ENCODE data around the gene MTCH1. TPM values are rescaled to one million over a fixed set of nuclear protein-coding genes. Genes with fewer than 3 reads are reported as not detected.

MTCH1 gene
- total RNA-seq, 1 donor from 2014 or later: 180 TPM

GRCh38 chr6:36971921-36972673 is 13.9 kb downstream of the MTCH1 start:
- Mint-ChIP-seq H3K27me3 (ENCODE audit: unreplicated experiment) (no peaks in the 10 kb centered on the region), H3K9me3 (ENCODE audit: unreplicated experiment) (no peaks in the 10 kb centered on the region), H3K36me3 (ENCODE audit: unreplicated experiment) (peaks cover 65% of the 10 kb centered on the region), H3K27ac (ENCODE audit: unreplicated experiment) (no peak overlapping the region), H3K4me3 (ENCODE audit: unreplicated experiment) (no peak overlapping the region), H3K4me1 (ENCODE audit: unreplicated experiment) (peaks cover 6% of the 10 kb centered on the region)
- TF ChIP-seq CTCF (IDR thresholded peaks at IDR 0.05): no peak
- no peak for DNase-seq (ENCODE audit: extremely low spot score, unreplicated experiment)

GRCh38 chr6:36970892-36971842 is 14.8 kb downstream of the MTCH1 start:
- no peak overlapping the region for H3K4me3 Mint-ChIP-seq (ENCODE audit: unreplicated experiment)
- H3K4me1 Mint-ChIP-seq (ENCODE audit: unreplicated experiment): peaks cover 6% of the 10 kb centered on the region
- no peak for DNase-seq (ENCODE audit: extremely low spot score, unreplicated experiment)
- no peak for TF ChIP-seq CTCF (IDR thresholded peaks at IDR 0.05)
- no peak overlapping the region for H3K27ac Mint-ChIP-seq (ENCODE audit: unreplicated experiment)
- H3K9me3 Mint-ChIP-seq (ENCODE audit: unreplicated experiment): no peaks in the 10 kb centered on the region
- H3K27me3 Mint-ChIP-seq (ENCODE audit: unreplicated experiment): no peaks in the 10 kb centered on the region
- peaks cover 63% of the 10 kb centered on the region for H3K36me3 Mint-ChIP-seq (ENCODE audit: unreplicated experiment)

GRCh38 chr6:36969988-36970891 is 15.8 kb downstream of the MTCH1 start:
- no peak for TF ChIP-seq CTCF (IDR thresholded peaks at IDR 0.05)
- Mint-ChIP-seq H3K9me3 (ENCODE audit: unreplicated experiment) (no peaks in the 10 kb centered on the region), H3K27ac (ENCODE audit: unreplicated experiment) (no peak overlapping the region), H3K4me3 (ENCODE audit: unreplicated experiment) (no peak overlapping the region), H3K4me1 (ENCODE audit: unreplicated experiment) (peaks cover 6% of the 10 kb centered on the region), H3K27me3 (ENCODE audit: unreplicated experiment) (no peaks in the 10 kb centered on the region), H3K36me3 (ENCODE audit: unreplicated experiment) (peaks cover 56% of the 10 kb centered on the region)
- DNase-seq (ENCODE audit: extremely low spot score, unreplicated experiment): no peak

GRCh38 chr6:36969240-36969691 is 16.7 kb downstream of the MTCH1 start:
- no peaks in the 10 kb centered on the region for H3K27me3 Mint-ChIP-seq (ENCODE audit: unreplicated experiment)
- no peaks in the 10 kb centered on the region for H3K9me3 Mint-ChIP-seq (ENCODE audit: unreplicated experiment)
- no peak for DNase-seq (ENCODE audit: extremely low spot score, unreplicated experiment)
- TF ChIP-seq CTCF (IDR thresholded peaks at IDR 0.05): no peak
- peaks cover 6% of the 10 kb centered on the region for H3K4me1 Mint-ChIP-seq (ENCODE audit: unreplicated experiment)
- no peak overlapping the region for H3K27ac Mint-ChIP-seq (ENCODE audit: unreplicated experiment)
- H3K36me3 Mint-ChIP-seq (ENCODE audit: unreplicated experiment): peaks cover 49% of the 10 kb centered on the region
- no peak overlapping the region for H3K4me3 Mint-ChIP-seq (ENCODE audit: unreplicated experiment)

Data from osteocyte (in vitro differentiated cells).